ENCODE data around the gene DTNBP1.

DTNBP1 gene

GRCh38 chr6:15520626-15521203 lies 142.1 kb downstream of the DTNBP1 start:
- Histone ChIP-seq H3K4me1 (ENCODE audit: control insufficient read depth, insufficient read depth, low read length, poor library complexity, severe bottlenecking) (no peaks in the 10 kb centered on the region), H3K4me3 (ENCODE audit: extremely low read depth, insufficient read depth, low read length, poor library complexity, severe bottlenecking) (no peak overlapping the region), H3K27ac (ENCODE audit: low read depth, low read length, severe bottlenecking) (no peak overlapping the region), H3K36me3 (ENCODE audit: control insufficient read depth, insufficient read depth, low read length) (peaks cover 93% of the 10 kb centered on the region), H3K9me3 (ENCODE audit: control insufficient read depth, low read length) (peaks cover 5% of the 10 kb centered on the region)
- WGBS, 2 experiments (ENCODE audit: insufficient coverage in 2 of 2): 94 to 95% methylated on average over 7 to 15 of the region's 20 CpGs

- 92 to 95% methylated on average over 3 to 4 of the region's 6 CpGs for WGBS, 2 experiments (ENCODE audit: insufficient coverage in 2 of 2)
- no peaks in the 10 kb centered on the region for H3K4me1 ChIP-seq (ENCODE audit: control insufficient read depth, insufficient read depth, low read length, poor library complexity, severe bottlenecking)
- no peak overlapping the region for H3K27ac ChIP-seq (ENCODE audit: low read depth, low read length, severe bottlenecking)
- H3K4me3 ChIP-seq (ENCODE audit: extremely low read depth, insufficient read depth, low read length, poor library complexity, severe bottlenecking): no peak overlapping the region
- peaks cover 97% of the 10 kb centered on the region for H3K36me3 ChIP-seq (ENCODE audit: control insufficient read depth, insufficient read depth, low read length)
- H3K9me3 ChIP-seq (ENCODE audit: control insufficient read depth, low read length): peaks cover 4% of the 10 kb centered on the region
These were observed 143.1 kb downstream of the DTNBP1 start for GRCh38 chr6:15519681-15520080.

- peaks cover 96% of the 10 kb centered on the region for H3K36me3 ChIP-seq (ENCODE audit: control insufficient read depth, insufficient read depth, low read length)
- WGBS, 2 experiments (ENCODE audit: insufficient coverage in 2 of 2): 96 to 97% methylated on average over 8 to 9 of the region's 10 CpGs
- no peaks in the 10 kb centered on the region for H3K9me3 ChIP-seq (ENCODE audit: control insufficient read depth, low read length)
- H3K27ac ChIP-seq (ENCODE audit: low read depth, low read length, severe bottlenecking): no peak overlapping the region
- no peak overlapping the region for H3K4me3 ChIP-seq (ENCODE audit: extremely low read depth, insufficient read depth, low read length, poor library complexity, severe bottlenecking)
- H3K4me1 ChIP-seq (ENCODE audit: control insufficient read depth, insufficient read depth, low read length, poor library complexity, severe bottlenecking): peaks cover 3% of the 10 kb centered on the region
These were observed 143.9 kb downstream of the DTNBP1 start for GRCh38 chr6:15518878-15519277.

GRCh38 chr6:15518057-15518456 lies 144.8 kb downstream of the DTNBP1 start:
- Histone ChIP-seq H3K9me3 (ENCODE audit: control insufficient read depth, low read length) (no peaks in the 10 kb centered on the region), H3K36me3 (ENCODE audit: control insufficient read depth, insufficient read depth, low read length) (peaks cover 96% of the 10 kb centered on the region), H3K4me1 (ENCODE audit: control insufficient read depth, insufficient read depth, low read length, poor library complexity, severe bottlenecking) (peaks cover 3% of the 10 kb centered on the region), H3K27ac (ENCODE audit: low read depth, low read length, severe bottlenecking) (no peak overlapping the region), H3K4me3 (ENCODE audit: extremely low read depth, insufficient read depth, low read length, poor library complexity, severe bottlenecking) (no peak overlapping the region)
- WGBS, 2 experiments (ENCODE audit: insufficient coverage in 2 of 2): 93 to 98% methylated on average over 9 of the region's 9 CpGs

- no peak overlapping the region for H3K27ac ChIP-seq (ENCODE audit: low read depth, low read length, severe bottlenecking)
- 90 to 92% methylated on average over 5 to 11 of the region's 11 CpGs for WGBS, 2 experiments (ENCODE audit: insufficient coverage in 2 of 2)
These were observed 145.2 kb downstream of the DTNBP1 start for GRCh38 chr6:15517600-15517999.

GRCh38 chr6:15516923-15517560 lies 145.8 kb downstream of the DTNBP1 start:
- no peaks in the 10 kb centered on the region for H3K9me3 ChIP-seq (ENCODE audit: control insufficient read depth, low read length)

More at GRCh38 chr6:15517600-15517999, 145.2 kb downstream of the DTNBP1 start:
- no peaks in the 10 kb centered on the region for H3K9me3 ChIP-seq (ENCODE audit: control insufficient read depth, low read length)
- H3K4me1 ChIP-seq (ENCODE audit: control insufficient read depth, insufficient read depth, low read length, poor library complexity, severe bottlenecking): peaks cover 3% of the 10 kb centered on the region
- peaks cover 96% of the 10 kb centered on the region for H3K36me3 ChIP-seq (ENCODE audit: control insufficient read depth, insufficient read depth, low read length)
- no peak overlapping the region for H3K4me3 ChIP-seq (ENCODE audit: extremely low read depth, insufficient read depth, low read length, poor library complexity, severe bottlenecking)

GRCh38 chr6:15516378-15516777 lies 146.4 kb downstream of the DTNBP1 start:
- 96 to 97% methylated on average over 5 to 10 of the region's 13 CpGs for WGBS, 2 experiments (ENCODE audit: insufficient coverage in 2 of 2)
- no peak overlapping the region for H3K4me3 ChIP-seq (ENCODE audit: extremely low read depth, insufficient read depth, low read length, poor library complexity, severe bottlenecking)
- H3K4me1 ChIP-seq (ENCODE audit: control insufficient read depth, insufficient read depth, low read length, poor library complexity, severe bottlenecking): peaks cover 3% of the 10 kb centered on the region
- H3K9me3 ChIP-seq (ENCODE audit: control insufficient read depth, low read length): no peaks in the 10 kb centered on the region
- no peak overlapping the region for H3K27ac ChIP-seq (ENCODE audit: low read depth, low read length, severe bottlenecking)
- H3K36me3 ChIP-seq (ENCODE audit: control insufficient read depth, insufficient read depth, low read length): peaks cover 96% of the 10 kb centered on the region

More at GRCh38 chr6:15516923-15517560, 145.8 kb downstream of the DTNBP1 start:
- 95 to 96% methylated on average over 24 to 26 of the region's 29 CpGs for WGBS, 2 experiments (ENCODE audit: insufficient coverage in 2 of 2)
- H3K27ac ChIP-seq (ENCODE audit: low read depth, low read length, severe bottlenecking): no peak overlapping the region
- H3K36me3 ChIP-seq (ENCODE audit: control insufficient read depth, insufficient read depth, low read length): peaks cover 96% of the 10 kb centered on the region
- peaks cover 3% of the 10 kb centered on the region for H3K4me1 ChIP-seq (ENCODE audit: control insufficient read depth, insufficient read depth, low read length, poor library complexity, severe bottlenecking)
- H3K4me3 ChIP-seq (ENCODE audit: extremely low read depth, insufficient read depth, low read length, poor library complexity, severe bottlenecking): no peak overlapping the region

GRCh38 chr6:15515660-15516375 lies 147.0 kb downstream of the DTNBP1 start:
- H3K4me3 ChIP-seq (ENCODE audit: extremely low read depth, insufficient read depth, low read length, poor library complexity, severe bottlenecking): no peak overlapping the region
- H3K27ac ChIP-seq (ENCODE audit: low read depth, low read length, severe bottlenecking): no peak overlapping the region
- 79 to 94% methylated on average over 5 to 14 of the region's 18 CpGs for WGBS, 2 experiments (ENCODE audit: insufficient coverage in 2 of 2)
- peaks cover 3% of the 10 kb centered on the region for H3K4me1 ChIP-seq (ENCODE audit: control insufficient read depth, insufficient read depth, low read length, poor library complexity, severe bottlenecking)
- no peaks in the 10 kb centered on the region for H3K9me3 ChIP-seq (ENCODE audit: control insufficient read depth, low read length)
- H3K36me3 ChIP-seq (ENCODE audit: control insufficient read depth, insufficient read depth, low read length): peaks cover 96% of the 10 kb centered on the region

- 90 to 100% methylated on average over 1 to 2 of the region's 6 CpGs for WGBS, 2 experiments (ENCODE audit: insufficient coverage in 2 of 2)
- H3K9me3 ChIP-seq (ENCODE audit: control insufficient read depth, low read length): no peaks in the 10 kb centered on the region
- H3K27ac ChIP-seq (ENCODE audit: low read depth, low read length, severe bottlenecking): no peak overlapping the region
- H3K4me3 ChIP-seq (ENCODE audit: extremely low read depth, insufficient read depth, low read length, poor library complexity, severe bottlenecking): no peak overlapping the region
- peaks cover 93% of the 10 kb centered on the region for H3K36me3 ChIP-seq (ENCODE audit: control insufficient read depth, insufficient read depth, low read length)
- peaks cover 3% of the 10 kb centered on the region for H3K4me1 ChIP-seq (ENCODE audit: control insufficient read depth, insufficient read depth, low read length, poor library complexity, severe bottlenecking)
These were observed 147.6 kb downstream of the DTNBP1 start for GRCh38 chr6:15515226-15515625.

GRCh38 chr6:15513801-15514711 lies 148.8 kb downstream of the DTNBP1 start:
- 92 to 98% methylated on average over 17 to 20 of the region's 21 CpGs for WGBS, 2 experiments (ENCODE audit: insufficient coverage in 2 of 2)
- Histone ChIP-seq H3K4me3 (ENCODE audit: extremely low read depth, insufficient read depth, low read length, poor library complexity, severe bottlenecking) (no peak overlapping the region), H3K36me3 (ENCODE audit: control insufficient read depth, insufficient read depth, low read length) (peaks cover 83% of the 10 kb centered on the region), H3K9me3 (ENCODE audit: control insufficient read depth, low read length) (no peaks in the 10 kb centered on the region), H3K4me1 (ENCODE audit: control insufficient read depth, insufficient read depth, low read length, poor library complexity, severe bottlenecking) (peaks cover 9% of the 10 kb centered on the region), H3K27ac (ENCODE audit: low read depth, low read length, severe bottlenecking) (no peak overlapping the region)

All from mesodermal cell (in vitro differentiated cells).